Transverse colon (tissue), 4 donors: ENCODE data around the gene CHCHD6. TPM values are rescaled to one million over a fixed set of nuclear protein-coding genes. Genes with fewer than 3 reads are reported as not detected.

Experiments
- DNase-seq: peaks from one replicate; pipeline ENCODE4 v3.0.0-alpha.2; 2019
- H3K27ac ChIP-seq, 4 donors: fragments of 200-600 bp; sonication (generic); 2 replicates each; pipeline ENCODE4 v1.5.1; 2016 to 2018; ENCODE audit warnings: inconsistent platforms in 4 of 4
- H3K27me3 ChIP-seq: fragments of 200-600 bp; sonication (generic); 2 replicates; pipeline ENCODE4 v1.5.1; 2017; ENCODE audit warnings: inconsistent platforms
- H3K36me3 ChIP-seq, 4 donors: fragments of 200-600 bp; sonication (generic); 2 replicates each; pipeline ENCODE4 v1.5.1; 2017 to 2019; ENCODE audit warnings: inconsistent platforms in 4 of 4
- H3K4me1 ChIP-seq, 4 donors: fragments of 200-600 bp; sonication (generic); 2 replicates each; pipeline ENCODE4 v1.5.1; 2017 to 2020; ENCODE audit warnings: inconsistent platforms in 4 of 4
- H3K4me3 ChIP-seq, 4 donors: fragments of 200-600 bp; sonication (generic); 1 replicate in 1 of 4; 2 replicates in 3 of 4; pipeline versions ENCODE4 v1.5.1 to v1.6.1; 2017 to 2019; ENCODE audit warnings: inconsistent platforms in 4 of 4
- H3K9me3 ChIP-seq, 2 donors: fragments of 200-600 bp; sonication (generic); 2 replicates each; pipeline ENCODE4 v1.5.1; 2017 to 2019; ENCODE audit warnings: inconsistent platforms in 2 of 2
- EP300 ChIP-seq: sonication (generic); formaldehyde crosslinking; IDR thresholded peaks from one replicate; pipeline ENCODE4 v1.6.1; 2017; ENCODE audit warnings: antibody characterized with exemption, low read depth
- POLR2A ChIP-seq: fragments of 450-650 bp; IDR thresholded peaks from one replicate; pipeline ENCODE4 v1.6.1; 2016; ENCODE audit warnings: antibody characterized with exemption, mild to moderate bottlenecking, moderate library complexity
- POLR2AphosphoS5 ChIP-seq, 3 donors: sonication (generic); formaldehyde crosslinking; IDR thresholded peaks; one replicate each; pipeline ENCODE4 v1.6.1; 2016; ENCODE audit warnings: antibody characterized with exemption in 3 of 3
- WGBS, 2 donors: methylation state at CpG; one replicate each; pipeline ENCODE4 v1.1.5; 2018; ENCODE audit warnings: low coverage in 1 of 2; 5-methylcytosine and 5-hydroxymethylcytosine counted together
- in situ Hi-C, 4 donors: fragments of 200-750 bp; cut with MboI; loops; one replicate each; pipeline versions ENCODE4 v1.15.0 to v1.15.1; 2017; ENCODE audit warnings: low sequenced_read_pairs in 3 of 4, low pct_ligation_motif_present in 1 of 4, low pct_unique_long_range_greater_than_20kb in 1 of 4
- intact Hi-C: fragments of 100-400 bp; cut with DNase I; formaldehyde crosslinking; loops from one replicate; pipeline ENCODE4 v1.15.1; 2023; ENCODE audit warnings: low total_unique reads
- total RNA-seq, 4 donors: library from RNA; depleted of rRNA; stranded (reverse); fragments of >200 nt; gene quantifications; one replicate each; pipeline ENCODE4 v1.1.0, GENCODE V29; 2016
- TF ChIP-seq, protein P1 (sequence below), 5 experiments: fragments of 200-600 bp in 3 of 5; fragments of 450-650 bp in 2 of 5; sonication (generic) in 3 of 5; IDR thresholded peaks; 1 replicate in 2 of 5; 2 replicates in 3 of 5; pipeline ENCODE4 v1.5.1; 2016 to 2017; ENCODE audit warnings: antibody characterized with exemption in 5 of 5, inconsistent platforms in 3 of 5, mild to moderate bottlenecking in 2 of 5, moderate library complexity in 1 of 5

The CHCHD6 gene
- total RNA-seq, 4 donors from 2014 or later: 4.6 to 12.1 (median 5.3) TPM

- H3K9me3 ChIP-seq: no peaks in the 10 kb centered on the region
- DNase-seq: no peak
- H3K36me3 ChIP-seq: no peaks in the 10 kb centered on the region
- in situ Hi-C loops (no loop called here), intact Hi-C loops (no loop called here)
- H3K27me3 ChIP-seq: no peaks in the 10 kb centered on the region
- H3K4me3 ChIP-seq: no peak overlapping the region
- H3K27ac ChIP-seq: no peak overlapping the region
- no peaks in the 10 kb centered on the region for H3K4me1 ChIP-seq
- TF ChIP-seq POLR2AphosphoS5 (IDR thresholded peaks at IDR 0.05) (no peak), EP300 (no peak), POLR2A (no peak)
- TF ChIP-seq, protein P1, sequence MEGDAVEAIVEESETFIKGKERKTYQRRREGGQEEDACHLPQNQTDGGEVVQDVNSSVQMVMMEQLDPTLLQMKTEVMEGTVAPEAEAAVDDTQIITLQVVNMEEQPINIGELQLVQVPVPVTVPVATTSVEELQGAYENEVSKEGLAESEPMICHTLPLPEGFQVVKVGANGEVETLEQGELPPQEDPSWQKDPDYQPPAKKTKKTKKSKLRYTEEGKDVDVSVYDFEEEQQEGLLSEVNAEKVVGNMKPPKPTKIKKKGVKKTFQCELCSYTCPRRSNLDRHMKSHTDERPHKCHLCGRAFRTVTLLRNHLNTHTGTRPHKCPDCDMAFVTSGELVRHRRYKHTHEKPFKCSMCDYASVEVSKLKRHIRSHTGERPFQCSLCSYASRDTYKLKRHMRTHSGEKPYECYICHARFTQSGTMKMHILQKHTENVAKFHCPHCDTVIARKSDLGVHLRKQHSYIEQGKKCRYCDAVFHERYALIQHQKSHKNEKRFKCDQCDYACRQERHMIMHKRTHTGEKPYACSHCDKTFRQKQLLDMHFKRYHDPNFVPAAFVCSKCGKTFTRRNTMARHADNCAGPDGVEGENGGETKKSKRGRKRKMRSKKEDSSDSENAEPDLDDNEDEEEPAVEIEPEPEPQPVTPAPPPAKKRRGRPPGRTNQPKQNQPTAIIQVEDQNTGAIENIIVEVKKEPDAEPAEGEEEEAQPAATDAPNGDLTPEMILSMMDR (IDR thresholded peaks at IDR 0.05): no peak
- 63 to 82% methylated on average over 1 of the region's 1 CpG for WGBS, 2 donors
Observed at GRCh38 chr3:126723801-126724200, 19.8 kb downstream of the CHCHD6 start.

DNA sequence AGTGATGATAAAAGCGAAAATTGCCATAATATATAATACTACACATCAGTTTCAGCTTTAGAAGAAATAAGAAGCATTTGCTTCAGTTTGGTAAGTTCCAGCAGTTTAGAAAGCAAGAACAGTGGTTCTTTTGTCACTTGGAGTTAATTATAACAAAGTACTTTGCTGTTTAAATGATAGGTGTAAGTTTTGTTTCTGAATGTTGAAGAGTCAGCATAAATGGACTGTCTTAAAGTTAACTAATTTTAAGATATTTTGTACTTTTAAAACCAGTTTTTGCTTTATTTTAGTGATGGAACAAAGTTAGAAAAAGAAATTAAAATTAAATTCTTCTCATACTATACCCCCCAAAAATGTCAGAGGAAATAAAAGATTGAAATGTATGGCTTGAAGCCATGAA, 24.6 kb downstream of the CHCHD6 start:
- H3K9me3 ChIP-seq: no peaks in the 10 kb centered on the region
- no peaks in the 10 kb centered on the region for H3K4me1 ChIP-seq
- no peaks in the 10 kb centered on the region for H3K36me3 ChIP-seq
- no peaks in the 10 kb centered on the region for H3K27me3 ChIP-seq
- no peak overlapping the region for H3K4me3 ChIP-seq
- H3K27ac ChIP-seq: no peak overlapping the region
- intact Hi-C loops: no loop called here
- no peak for DNase-seq
- TF ChIP-seq POLR2A (no peak), EP300 (no peak), POLR2AphosphoS5 (IDR thresholded peaks at IDR 0.05) (no peak)
- TF ChIP-seq, protein P1 (IDR thresholded peaks at IDR 0.05): no peak
- in situ Hi-C loops: loop anchor here in 1 of 4 donors (25.0 kb wide), 1 partner anchor 734 kb away; no protein-coding TSS in a partner anchor
- 90 to 100% methylated on average over 1 of the region's 1 CpG for WGBS, 2 donors

GRCh38 chr3:126730376-126730775, 26.3 kb downstream of the CHCHD6 start:
- H3K36me3 ChIP-seq: no peaks in the 10 kb centered on the region
- in situ Hi-C loops: loop anchor here in 1 of 4 donors (25.0 kb wide), 1 partner anchor 732 kb away; no protein-coding TSS in a partner anchor
- DNase-seq: no peak

GRCh38 chr3:126731044-126731443, 27.0 kb downstream of the CHCHD6 start:
- in situ Hi-C loops (loop anchor here in 1 of 4 donors (25.0 kb wide), 1 partner anchor 731 kb away; no protein-coding TSS in a partner anchor), intact Hi-C loops (no loop called here)
- WGBS, 2 donors: 66% methylated on average over 3 of the region's 3 CpGs; no CpG with 5 or more reads in 1 of the 2 donors
- no peaks in the 10 kb centered on the region for H3K36me3 ChIP-seq
- no peak overlapping the region for H3K27ac ChIP-seq
- TF ChIP-seq, protein P1 (IDR thresholded peaks at IDR 0.05): no peak
- TF ChIP-seq POLR2A: no peak
- no peak for TF ChIP-seq POLR2AphosphoS5 (IDR thresholded peaks at IDR 0.05)
- no peak for TF ChIP-seq EP300
- H3K4me3 ChIP-seq: no peak overlapping the region
- DNase-seq: no peak
- peaks cover 0 to 4% (median 0%) of the 10 kb centered on the region in 4 donors for H3K4me1 ChIP-seq
- no peaks in the 10 kb centered on the region for H3K9me3 ChIP-seq
- H3K27me3 ChIP-seq: no peaks in the 10 kb centered on the region

More at GRCh38 chr3:126730376-126730775, 26.3 kb downstream of the CHCHD6 start:
- Histone ChIP-seq H3K27me3 (no peaks in the 10 kb centered on the region), H3K4me1 (peaks cover 0 to 4% (median 0%) of the 10 kb centered on the region in 4 donors), H3K4me3 (no peak overlapping the region), H3K9me3 (no peaks in the 10 kb centered on the region), H3K27ac (no peak overlapping the region)
- TF ChIP-seq POLR2AphosphoS5 (IDR thresholded peaks at IDR 0.05) (no peak), EP300 (no peak), POLR2A (no peak)
- TF ChIP-seq, protein P1 (IDR thresholded peaks at IDR 0.05): no peak
- intact Hi-C loops: no loop called here
- 91% methylated on average over 7 of the region's 7 CpGs; no CpG with 5 or more reads in 1 of the 2 donors for WGBS, 2 donors
